Mucosa of rectum (tissue), 2 donors: Measurements from ENCODE around the gene TAF8.

Experiments used
- H3K27ac ChIP-seq, 2 donors: one replicate each; pipeline ENCODE4 v1.7.0; 2013; ENCODE audit warnings: inconsistent platforms in 2 of 2, low read depth in 2 of 2, low read length in 2 of 2
- H3K27me3 ChIP-seq, 2 donors: one replicate each; pipeline ENCODE4 v1.7.0; 2013; ENCODE audit warnings: low read length in 2 of 2; ENCODE audit not compliant: control insufficient read depth in 2 of 2, insufficient read depth in 2 of 2
- H3K36me3 ChIP-seq, 2 donors: one replicate each; pipeline ENCODE4 v1.7.0; 2013; ENCODE audit warnings: low read length in 2 of 2; ENCODE audit not compliant: control insufficient read depth in 2 of 2, insufficient read depth in 2 of 2
- H3K4me1 ChIP-seq, 2 donors: one replicate each; pipeline ENCODE4 v1.7.0; 2013; ENCODE audit warnings: low read length in 2 of 2, mild to moderate bottlenecking in 1 of 2; ENCODE audit not compliant: control insufficient read depth in 2 of 2, insufficient read depth in 2 of 2
- H3K4me3 ChIP-seq, 2 donors: one replicate each; pipeline ENCODE4 v1.7.0; 2013; ENCODE audit warnings: low read length in 2 of 2
- H3K9ac ChIP-seq, 2 donors: one replicate each; pipeline ENCODE4 v1.7.0; 2013; ENCODE audit warnings: low read length in 2 of 2, low read depth in 1 of 2, mild to moderate bottlenecking in 1 of 2
- H3K9me3 ChIP-seq, 2 donors: one replicate each; pipeline ENCODE4 v1.7.0; 2013; ENCODE audit warnings: low read length in 2 of 2; ENCODE audit not compliant: control insufficient read depth in 2 of 2
- donor health status: healthy.
- donor health status: Normal muscosa, but diverticular disease.

TAF8 gene

GRCh38 chr6:42099340-42100028, 49.2 kb downstream of the TAF8 start:
- H3K4me3 ChIP-seq, result peak overlapping the region in 1 of 2 donors; percentile 26
- H3K27me3 ChIP-seq, result no peaks in the 10 kb centered on the region
- H3K9me3 ChIP-seq, result no peaks in the 10 kb centered on the region
- H3K4me1 ChIP-seq, result peaks cover 40 to 51% of the 10 kb centered on the region in 2 donors
- peak overlapping the region; percentile 60 to 74 for H3K9ac ChIP-seq
- H3K36me3 ChIP-seq, result peaks cover 0 to 2% of the 10 kb centered on the region in 2 donors
- H3K27ac ChIP-seq, result peak overlapping the region; percentile 88 to 93

GRCh38 chr6:42100029-42100901, 49.9 kb downstream of the TAF8 start:
- no peak overlapping the region for H3K4me3 ChIP-seq
- H3K9me3 ChIP-seq, result no peaks in the 10 kb centered on the region
- peak overlapping the region; percentile 60 to 74 for H3K9ac ChIP-seq
- H3K36me3 ChIP-seq, result peaks cover 0 to 2% of the 10 kb centered on the region in 2 donors
- peak overlapping the region; percentile 88 to 93 for H3K27ac ChIP-seq
- peaks cover 40 to 51% of the 10 kb centered on the region in 2 donors for H3K4me1 ChIP-seq
- no peaks in the 10 kb centered on the region for H3K27me3 ChIP-seq

GRCh38 chr6:42101186-42101657, 50.9 kb downstream of the TAF8 start:
- Histone ChIP-seq H3K36me3 (peaks cover 2 to 7% of the 10 kb centered on the region in 2 donors), H3K27me3 (no peaks in the 10 kb centered on the region), H3K9ac (peak overlapping the region in 1 of 2 donors; percentile 34), H3K4me1 (peaks cover 40 to 51% of the 10 kb centered on the region in 2 donors), H3K27ac (peak overlapping the region; percentile 66 to 88), H3K4me3 (no peak overlapping the region), H3K9me3 (no peaks in the 10 kb centered on the region)

- Histone ChIP-seq H3K27me3 (no peaks in the 10 kb centered on the region), H3K9me3 (no peaks in the 10 kb centered on the region), H3K27ac (peak overlapping the region; percentile 72 to 78), H3K4me3 (no peak overlapping the region), H3K36me3 (peaks cover 7 to 8% of the 10 kb centered on the region in 2 donors), H3K9ac (peak overlapping the region; percentile 36 to 57), H3K4me1 (peaks cover 38 to 51% of the 10 kb centered on the region in 2 donors)
Observed at GRCh38 chr6:42103216-42103615, 52.9 kb downstream of the TAF8 start.

DNA sequence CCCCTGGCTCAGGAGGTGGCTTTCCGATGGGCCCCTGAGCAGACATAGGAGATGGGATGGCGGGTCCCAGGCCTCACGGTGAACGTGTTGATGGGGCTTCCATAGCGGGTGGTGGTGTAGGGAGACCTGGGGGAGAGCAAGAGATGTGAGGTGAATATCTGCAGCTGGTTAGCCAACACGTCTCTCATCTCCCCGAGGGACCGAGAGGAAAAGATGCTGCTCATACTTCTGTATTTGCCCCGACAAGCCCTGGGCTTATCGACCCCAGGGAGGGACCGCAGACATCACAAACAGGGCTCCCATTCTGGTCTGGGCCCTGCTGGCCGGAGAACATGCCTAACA, 53.4 kb downstream of the TAF8 start:
- H3K4me3 ChIP-seq, result peak overlapping the region; percentile 2 to 41
- H3K27me3 ChIP-seq, result no peaks in the 10 kb centered on the region
- peak overlapping the region; percentile 72 to 78 for H3K27ac ChIP-seq
- H3K36me3 ChIP-seq, result peaks cover 7 to 8% of the 10 kb centered on the region in 2 donors
- no peaks in the 10 kb centered on the region for H3K9me3 ChIP-seq
- H3K9ac ChIP-seq, result peak overlapping the region; percentile 36 to 57
- peaks cover 35 to 46% of the 10 kb centered on the region in 2 donors for H3K4me1 ChIP-seq

DNA sequence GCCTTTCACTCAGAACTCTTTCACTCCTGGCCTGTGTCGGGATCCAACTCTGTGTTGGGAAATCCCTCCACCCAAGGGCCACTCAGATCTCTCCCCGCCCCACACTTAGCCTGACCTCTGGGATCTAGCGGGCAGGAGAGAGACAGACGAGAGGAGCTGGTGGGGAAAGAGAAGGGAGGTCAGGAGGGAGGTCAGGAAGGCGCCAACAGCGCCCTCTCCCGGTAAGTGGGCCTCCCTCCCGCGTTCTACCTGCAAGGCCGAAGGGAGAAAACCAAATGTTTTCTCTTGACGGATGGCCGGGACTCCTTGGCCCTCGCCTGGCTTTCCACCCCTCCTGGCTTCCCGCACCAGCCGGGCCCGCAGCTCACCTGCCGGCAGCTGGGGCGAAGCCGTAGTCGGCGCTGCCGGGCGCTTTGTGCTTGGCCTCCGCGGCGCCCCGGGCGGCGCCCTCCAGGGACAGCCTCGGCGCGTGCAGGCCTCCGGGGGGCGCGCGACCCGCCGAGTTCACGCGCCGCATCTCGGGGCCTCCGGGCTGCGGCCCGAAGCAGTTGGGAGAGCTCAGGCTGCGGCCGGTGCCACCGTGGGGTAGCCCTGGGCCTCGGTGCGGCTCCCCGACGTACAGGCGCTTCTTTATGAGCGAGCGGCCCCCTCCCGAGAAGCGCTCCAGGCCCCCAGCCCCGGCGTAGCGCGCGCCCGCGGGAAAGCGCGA, 53.9 kb downstream of the TAF8 start:
- H3K9ac ChIP-seq, result peak overlapping the region in 1 of 2 donors; percentile 57
- peak overlapping the region; percentile 72 to 78 for H3K27ac ChIP-seq
- H3K36me3 ChIP-seq, result peaks cover 8 to 10% of the 10 kb centered on the region in 2 donors
- H3K4me3 ChIP-seq, result peak overlapping the region; percentile 2 to 41
- H3K27me3 ChIP-seq, result no peaks in the 10 kb centered on the region
- H3K4me1 ChIP-seq, result peaks cover 30 to 41% of the 10 kb centered on the region in 2 donors
- no peaks in the 10 kb centered on the region for H3K9me3 ChIP-seq

DNA sequence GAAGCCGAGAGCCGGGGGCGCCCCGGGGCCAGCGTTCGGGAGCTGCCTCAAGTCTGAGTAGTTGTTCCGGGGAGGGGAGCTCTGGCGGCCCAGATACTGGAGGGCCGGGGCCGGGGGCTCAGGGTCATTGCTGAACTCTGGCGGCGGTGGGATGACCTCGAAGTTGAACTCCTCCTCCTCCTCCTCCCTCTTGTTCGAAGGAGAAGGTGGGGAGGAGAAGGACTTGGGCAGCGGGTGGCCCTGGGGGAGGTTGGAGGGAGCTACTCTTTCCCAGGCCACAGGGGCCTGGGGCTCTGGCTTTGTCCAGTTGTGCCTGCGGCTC, 54.4 kb downstream of the TAF8 start:
- Histone ChIP-seq H3K4me3 (no peak overlapping the region), H3K9ac (no peak overlapping the region)

GRCh38 chr6:42105156-42105648, 54.9 kb downstream of the TAF8 start:
- H3K36me3 ChIP-seq, result peaks cover 8 to 15% of the 10 kb centered on the region in 2 donors
- H3K27me3 ChIP-seq, result no peaks in the 10 kb centered on the region
- peaks cover 20 to 31% of the 10 kb centered on the region in 2 donors for H3K4me1 ChIP-seq
- no peak overlapping the region for H3K9ac ChIP-seq
- H3K4me3 ChIP-seq, result no peak overlapping the region
- no peak overlapping the region for H3K27ac ChIP-seq
- H3K9me3 ChIP-seq, result no peaks in the 10 kb centered on the region

More for the DNA sequence above, 54.4 kb downstream of the TAF8 start:
- Histone ChIP-seq H3K9me3 (no peaks in the 10 kb centered on the region), H3K4me1 (peaks cover 25 to 35% of the 10 kb centered on the region in 2 donors), H3K27ac (no peak overlapping the region), H3K36me3 (peaks cover 8 to 14% of the 10 kb centered on the region in 2 donors), H3K27me3 (no peaks in the 10 kb centered on the region)

DNA sequence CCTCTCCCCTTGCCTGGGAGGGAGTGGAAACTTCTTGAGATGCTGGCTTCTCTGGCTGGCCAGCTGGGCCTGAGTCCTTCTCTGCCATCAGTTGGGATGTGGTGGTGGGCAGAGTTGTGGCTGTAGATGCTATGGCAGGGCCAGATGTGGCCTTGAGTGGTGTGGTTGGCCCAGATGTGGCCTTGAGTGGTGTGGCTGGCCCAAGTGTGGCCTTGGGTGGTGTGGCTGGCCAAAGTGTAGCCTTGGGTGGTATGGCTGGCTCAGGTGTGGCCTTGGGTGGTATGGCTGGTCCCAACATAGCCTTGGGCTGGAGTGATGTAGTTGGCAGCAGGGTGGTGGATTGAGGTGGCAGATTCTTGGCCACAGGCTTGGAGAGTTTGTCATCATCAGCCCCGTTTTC, 55.4 kb downstream of the TAF8 start:
- Histone ChIP-seq H3K4me1 (peaks cover 17 to 28% of the 10 kb centered on the region in 2 donors), H3K27me3 (no peaks in the 10 kb centered on the region), H3K9ac (no peak overlapping the region), H3K9me3 (no peaks in the 10 kb centered on the region), H3K4me3 (no peak overlapping the region), H3K27ac (no peak overlapping the region), H3K36me3 (peaks cover 8 to 15% of the 10 kb centered on the region in 2 donors)
